Cardiac muscle cell (in vitro differentiated cells and primary cell): ENCODE measurements around the gene WDR70. TPM values are rescaled to one million over a fixed set of nuclear protein-coding genes. Genes with fewer than 3 reads are reported as not detected.

Source experiments
- DNase-seq, 2 donors: peaks; one replicate each; pipeline versions ENCODE4 v3.0.0 to v3.0.0-alpha.2; 2010 to 2017; ENCODE audit warnings: low read depth in 1 of 2, low spot score in 1 of 2
- H3K27ac ChIP-seq: fragments of 200-600 bp; sonication (generic); 2 replicates; pipeline ENCODE4 v1.5.1; 2016
- H3K27me3 ChIP-seq: fragments of 200-600 bp; sonication (generic); 2 replicates; pipeline ENCODE4 v1.6.0; 2016; ENCODE audit warnings: control low read depth
- H3K36me3 ChIP-seq: fragments of 200-600 bp; sonication (generic); 2 replicates; pipeline ENCODE4 v1.5.1; 2016; ENCODE audit warnings: control low read depth
- H3K4me1 ChIP-seq: fragments of 200-600 bp; sonication (generic); 2 replicates; pipeline ENCODE4 v1.8.1; 2017; ENCODE audit warnings: low read depth, mild to moderate bottlenecking, mixed run types
- H3K4me3 ChIP-seq: fragments of 200-600 bp; sonication (generic); 2 replicates; pipeline ENCODE4 v1.5.1; 2016; ENCODE audit warnings: mild to moderate bottlenecking
- H3K9me3 ChIP-seq: fragments of 200-600 bp; sonication (generic); 2 replicates; pipeline ENCODE4 v1.5.1; 2017; ENCODE audit warnings: low read depth, mild to moderate bottlenecking, control low read depth
- CTCF ChIP-seq: IDR thresholded peaks from 2 replicates; pipeline ENCODE4 v1.5.1; 2012; ENCODE audit warnings: low read depth, mild to moderate bottlenecking, low read length
- polyA plus RNA-seq: library from polyadenylated mRNA; unstranded; fragments of >200 nt; fragmentation: Nextera tagmentation; extraction: Ambion mirVana; gene quantifications from 2 replicates; pipeline ENCODE4 v1.2.1, GENCODE V29; 2016
- total RNA-seq: library from RNA; depleted of rRNA; stranded (reverse); fragments of >200 nt; gene quantifications from 2 replicates; pipeline ENCODE4 v1.2.3, GENCODE V29; 2016

WDR70 gene
- total and polyA plus RNA-seq, 2 experiments from 2014 or later: 21.8 to 22.7 TPM

- Histone ChIP-seq H3K27ac (no peak overlapping the region), H3K9me3 (no peaks in the 10 kb centered on the region), H3K27me3 (no peaks in the 10 kb centered on the region), H3K36me3 (no peaks in the 10 kb centered on the region), H3K4me1 (no peaks in the 10 kb centered on the region), H3K4me3 (no peak overlapping the region)
- DNase-seq: no peak
- TF ChIP-seq CTCF: no peak
Observed at GRCh38 chr5:37661227-37661920, 282.3 kb downstream of the WDR70 start.

GRCh38 chr5:37661951-37662350, 282.8 kb downstream of the WDR70 start:
- Histone ChIP-seq H3K27me3 (no peaks in the 10 kb centered on the region), H3K4me1 (no peaks in the 10 kb centered on the region), H3K27ac (no peak overlapping the region), H3K36me3 (no peaks in the 10 kb centered on the region), H3K4me3 (no peak overlapping the region), H3K9me3 (no peaks in the 10 kb centered on the region)
- no peak for DNase-seq
- no peak for TF ChIP-seq CTCF

GRCh38 chr5:37662362-37662761, 283.2 kb downstream of the WDR70 start:
- no peak for TF ChIP-seq CTCF
- H3K9me3 ChIP-seq: no peaks in the 10 kb centered on the region

GRCh38 chr5:37662789-37663485, 283.8 kb downstream of the WDR70 start:
- Histone ChIP-seq H3K27me3 (no peaks in the 10 kb centered on the region), H3K27ac (no peak overlapping the region), H3K9me3 (no peaks in the 10 kb centered on the region), H3K4me1 (no peaks in the 10 kb centered on the region), H3K36me3 (no peaks in the 10 kb centered on the region), H3K4me3 (no peak overlapping the region)
- DNase-seq: peak in 1 of 2 donors; percentile 27
- TF ChIP-seq CTCF: no peak

More at GRCh38 chr5:37662362-37662761, 283.2 kb downstream of the WDR70 start:
- H3K27ac ChIP-seq: no peak overlapping the region
- no peak overlapping the region for H3K4me3 ChIP-seq
- no peak for DNase-seq
- H3K36me3 ChIP-seq: no peaks in the 10 kb centered on the region
- no peaks in the 10 kb centered on the region for H3K4me1 ChIP-seq
- H3K27me3 ChIP-seq: no peaks in the 10 kb centered on the region

GRCh38 chr5:37663538-37663937, 284.4 kb downstream of the WDR70 start:
- no peaks in the 10 kb centered on the region for H3K36me3 ChIP-seq
- no peaks in the 10 kb centered on the region for H3K4me1 ChIP-seq
- no peak for DNase-seq
- H3K27me3 ChIP-seq: no peaks in the 10 kb centered on the region
- H3K27ac ChIP-seq: no peak overlapping the region
- TF ChIP-seq CTCF: no peak
- H3K9me3 ChIP-seq: no peaks in the 10 kb centered on the region
- no peak overlapping the region for H3K4me3 ChIP-seq
